SK-N-SH treated with all-trans-retinoic acid at 6 μM for 48 hours (cell line): ENCODE data around the gene E2F8.

ENCODE experiments used
- ATAC-seq: fragments of 200-7000 bp; cut with Tn5 transposase; 3 replicates; pipeline ENCODE4 v1.9.1; 2020; ENCODE audit warnings: mild to moderate bottlenecking, moderate library complexity
- CREB5 ChIP-seq: fragments of 250-450 bp; sonication (Bioruptor Pico); IDR thresholded peaks from 2 replicates; pipeline ENCODE4 v1.5.1; 2020; ENCODE audit warnings: low read depth, mild to moderate bottlenecking, moderate library complexity
- ESRRG ChIP-seq: fragments of 250-450 bp; sonication (Bioruptor Pico); IDR thresholded peaks from 2 replicates; pipeline ENCODE4 v1.6.1; 2021; ENCODE audit warnings: mild to moderate bottlenecking
- GLIS3 ChIP-seq: fragments of 250-450 bp; sonication (Bioruptor Pico); IDR thresholded peaks from 2 replicates; pipeline ENCODE4 v1.5.0; 2020; ENCODE audit warnings: mild to moderate bottlenecking, moderate library complexity
- ISL1 ChIP-seq: fragments of 250-450 bp; sonication (Bioruptor Pico); IDR thresholded peaks from 2 replicates; pipeline ENCODE4 v2.1.2; 2022; ENCODE audit warnings: mild to moderate bottlenecking, moderate library complexity
- OSR1 ChIP-seq: fragments of 250-450 bp; sonication (Bioruptor Pico); IDR thresholded peaks from 2 replicates; pipeline ENCODE4 v1.8.0; 2022; ENCODE audit warnings: moderate library complexity, mild to moderate bottlenecking, inconsistent platforms
- POU6F1 ChIP-seq: fragments of 250-450 bp; sonication (Bioruptor Pico); IDR thresholded peaks from 2 replicates; pipeline ENCODE4 v1.8.0; 2021; ENCODE audit warnings: low read depth, mild to moderate bottlenecking, moderate library complexity, borderline replicate concordance
- PPARA ChIP-seq: fragments of 250-450 bp; sonication (Bioruptor Pico); IDR thresholded peaks from 2 replicates; pipeline ENCODE4 v1.5.0; 2020; ENCODE audit warnings: mild to moderate bottlenecking, borderline replicate concordance
- RARB ChIP-seq: fragments of 250-450 bp; sonication (Bioruptor Pico); IDR thresholded peaks from 2 replicates; pipeline ENCODE4 v1.8.0; 2021; ENCODE audit warnings: mild to moderate bottlenecking, moderate library complexity
- SNAI2 ChIP-seq: fragments of 250-450 bp; sonication (Bioruptor Pico); IDR thresholded peaks from 2 replicates; pipeline ENCODE4 v1.5.0; 2020; ENCODE audit warnings: mild to moderate bottlenecking, moderate library complexity
- TOX ChIP-seq: fragments of 250-450 bp; sonication (Bioruptor Pico); IDR thresholded peaks from 2 replicates; pipeline ENCODE4 v1.8.0; 2021; ENCODE audit warnings: mild to moderate bottlenecking, moderate library complexity, borderline replicate concordance
- TSHZ2 ChIP-seq: fragments of 250-450 bp; sonication (Bioruptor Pico); IDR thresholded peaks from 2 replicates; pipeline ENCODE4 v1.5.0; 2020; ENCODE audit warnings: mild to moderate bottlenecking, moderate library complexity
- ZC3H10 ChIP-seq: fragments of 250-450 bp; sonication (Bioruptor Pico); IDR thresholded peaks from 2 replicates; pipeline ENCODE4 v1.5.1; 2021; ENCODE audit warnings: mild to moderate bottlenecking, moderate library complexity
- ZFP3 ChIP-seq: fragments of 250-450 bp; sonication (Bioruptor Pico); IDR thresholded peaks from 2 replicates; pipeline ENCODE4 v1.5.0; 2020; ENCODE audit warnings: mild to moderate bottlenecking, moderate library complexity
- ZFP30 ChIP-seq: fragments of 450-650 bp; formaldehyde crosslinking; IDR thresholded peaks from 2 replicates; pipeline ENCODE4 v1.5.0; 2022; ENCODE audit warnings: mild to moderate bottlenecking, moderate library complexity
- ZNF565 ChIP-seq: fragments of 450-650 bp; formaldehyde crosslinking; conservative IDR thresholded peaks from 2 replicates; pipeline ENCODE4 v1.5.0; 2020; ENCODE audit warnings: low read depth, mild to moderate bottlenecking, moderate library complexity
- ZNF70 ChIP-seq: fragments of 450-650 bp; formaldehyde crosslinking; IDR thresholded peaks from 2 replicates; pipeline ENCODE4 v1.5.0; 2020; ENCODE audit warnings: mild to moderate bottlenecking, moderate library complexity
- ZNF8 ChIP-seq: fragments of 450-650 bp; formaldehyde crosslinking; IDR thresholded peaks from 2 replicates; pipeline ENCODE4 v1.5.0; 2020; ENCODE audit warnings: mild to moderate bottlenecking, moderate library complexity
- TF ChIP-seq, protein P1 (sequence below): fragments of 250-450 bp; sonication (Bioruptor Pico); IDR thresholded peaks from 2 replicates; pipeline ENCODE4 v1.5.1; 2021; ENCODE audit warnings: mild to moderate bottlenecking, moderate library complexity
- TF ChIP-seq, protein P2 (sequence below): fragments of 250-450 bp; sonication (Bioruptor Pico); IDR thresholded peaks from 2 replicates; pipeline ENCODE4 v1.8.0; 2020; ENCODE audit warnings: mild to moderate bottlenecking, moderate library complexity, borderline replicate concordance

E2F8 gene

GRCh38 chr11:19286411-19286810, 45.7 kb upstream of the E2F8 start:
- TF ChIP-seq ZFP3 = no peak
- TF ChIP-seq, protein P1, sequence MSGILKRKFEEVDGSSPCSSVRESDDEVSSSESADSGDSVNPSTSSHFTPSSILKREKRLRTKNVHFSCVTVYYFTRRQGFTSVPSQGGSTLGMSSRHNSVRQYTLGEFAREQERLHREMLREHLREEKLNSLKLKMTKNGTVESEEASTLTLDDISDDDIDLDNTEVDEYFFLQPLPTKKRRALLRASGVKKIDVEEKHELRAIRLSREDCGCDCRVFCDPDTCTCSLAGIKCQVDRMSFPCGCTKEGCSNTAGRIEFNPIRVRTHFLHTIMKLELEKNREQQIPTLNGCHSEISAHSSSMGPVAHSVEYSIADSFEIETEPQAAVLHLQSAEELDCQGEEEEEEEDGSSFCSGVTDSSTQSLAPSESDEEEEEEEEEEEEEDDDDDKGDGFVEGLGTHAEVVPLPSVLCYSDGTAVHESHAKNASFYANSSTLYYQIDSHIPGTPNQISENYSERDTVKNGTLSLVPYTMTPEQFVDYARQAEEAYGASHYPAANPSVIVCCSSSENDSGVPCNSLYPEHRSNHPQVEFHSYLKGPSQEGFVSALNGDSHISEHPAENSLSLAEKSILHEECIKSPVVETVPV (CRISPR knock-in tag) = no peak
- TF ChIP-seq PPARA = no peak
- no peak for TF ChIP-seq SNAI2 (CRISPR knock-in tag)
- TF ChIP-seq POU6F1 (CRISPR knock-in tag) = no peak
- TF ChIP-seq ESRRG (CRISPR knock-in tag) = no peak
- no peak for TF ChIP-seq ZNF70 (CRISPR knock-in tag)
- TF ChIP-seq ZFP30 (CRISPR knock-in tag) = no peak
- no peak for TF ChIP-seq RARB (CRISPR knock-in tag)
- no peak for TF ChIP-seq TOX
- TF ChIP-seq CREB5 (CRISPR knock-in tag) = no peak
- no peak for TF ChIP-seq ZNF8 (CRISPR knock-in tag)
- no peak for TF ChIP-seq ZC3H10
- no peak for TF ChIP-seq ZNF565 (CRISPR knock-in tag)
- no peak for ATAC-seq

DNA sequence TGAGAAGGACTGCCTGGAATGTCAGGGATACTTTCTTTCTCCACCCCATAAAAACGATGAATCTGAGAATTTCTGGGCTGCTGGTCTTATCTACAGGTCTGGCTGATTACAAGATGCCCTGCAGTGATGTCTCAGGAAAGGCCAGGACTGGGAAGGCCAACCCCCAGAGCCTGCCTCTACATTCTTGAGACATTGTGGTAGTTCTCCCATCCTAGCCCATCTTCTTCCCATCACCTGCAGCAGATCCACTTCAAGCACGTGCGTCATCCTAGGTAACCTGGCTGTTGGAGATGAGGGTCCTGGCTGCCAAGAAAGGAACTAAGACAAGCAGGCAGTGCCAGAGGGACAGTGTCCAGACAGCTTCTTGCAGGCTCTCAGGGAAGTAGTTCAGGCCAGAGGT, 44.1 kb upstream of the E2F8 start:
- no peak for ATAC-seq
- no peak for TF ChIP-seq GLIS3 (CRISPR knock-in tag)
- no peak for TF ChIP-seq ZNF70 (CRISPR knock-in tag)
- TF ChIP-seq TSHZ2 (CRISPR knock-in tag) = no peak
- TF ChIP-seq ESRRG (CRISPR knock-in tag) = no peak
- TF ChIP-seq, protein P2, sequence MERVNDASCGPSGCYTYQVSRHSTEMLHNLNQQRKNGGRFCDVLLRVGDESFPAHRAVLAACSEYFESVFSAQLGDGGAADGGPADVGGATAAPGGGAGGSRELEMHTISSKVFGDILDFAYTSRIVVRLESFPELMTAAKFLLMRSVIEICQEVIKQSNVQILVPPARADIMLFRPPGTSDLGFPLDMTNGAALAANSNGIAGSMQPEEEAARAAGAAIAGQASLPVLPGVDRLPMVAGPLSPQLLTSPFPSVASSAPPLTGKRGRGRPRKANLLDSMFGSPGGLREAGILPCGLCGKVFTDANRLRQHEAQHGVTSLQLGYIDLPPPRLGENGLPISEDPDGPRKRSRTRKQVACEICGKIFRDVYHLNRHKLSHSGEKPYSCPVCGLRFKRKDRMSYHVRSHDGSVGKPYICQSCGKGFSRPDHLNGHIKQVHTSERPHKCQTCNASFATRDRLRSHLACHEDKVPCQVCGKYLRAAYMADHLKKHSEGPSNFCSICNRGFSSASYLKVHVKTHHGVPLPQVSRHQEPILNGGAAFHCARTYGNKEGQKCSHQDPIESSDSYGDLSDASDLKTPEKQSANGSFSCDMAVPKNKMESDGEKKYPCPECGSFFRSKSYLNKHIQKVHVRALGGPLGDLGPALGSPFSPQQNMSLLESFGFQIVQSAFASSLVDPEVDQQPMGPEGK (CRISPR knock-in tag) = no peak
- no peak for TF ChIP-seq OSR1 (CRISPR knock-in tag)
- no peak for TF ChIP-seq PPARA
- TF ChIP-seq ZNF565 (CRISPR knock-in tag) = no peak
- no peak for TF ChIP-seq CREB5 (CRISPR knock-in tag)
- TF ChIP-seq POU6F1 (CRISPR knock-in tag) = no peak
- no peak for TF ChIP-seq TOX
- TF ChIP-seq ZFP3 = no peak
- TF ChIP-seq RARB (CRISPR knock-in tag) = no peak
- no peak for TF ChIP-seq ZFP30 (CRISPR knock-in tag)
- TF ChIP-seq ISL1 (CRISPR knock-in tag) = no peak
